D721Med (cell line): ENCODE data around the gene COL5A1.

Source experiments
- DNase-seq: peaks from one replicate; pipeline ENCODE4 v3.0.0; 2011; ENCODE audit warnings: low spot score; ENCODE audit not compliant: insufficient read length
- FAIRE-seq: peaks from 2 replicates; lab custom pipeline; 2011; peaks lifted over from hg19 to GRCh38; lab: Jason Lieb, UNC
- CTCF ChIP-seq: IDR thresholded peaks from 2 replicates; pipeline ENCODE4 v1.5.1; 2012; ENCODE audit warnings: mild to moderate bottlenecking, control low read depth; ENCODE audit not compliant: insufficient read depth; ENCODE audit errors: missing control alignments

The COL5A1 gene

GRCh38 chr9:134630861-134631260 is 10.7 kb upstream of the COL5A1 start:
- TF ChIP-seq CTCF, result no peak
- DNase-seq, result no peak
- FAIRE-seq, result no peak

- FAIRE-seq, result no peak
- no peak for TF ChIP-seq CTCF
Measured at GRCh38 chr9:134631881-134632280, 9.7 kb upstream of the COL5A1 start.

GRCh38 chr9:134632329-134632728 is 9.3 kb upstream of the COL5A1 start:
- TF ChIP-seq CTCF, result no peak

More at GRCh38 chr9:134631881-134632280, 9.7 kb upstream of the COL5A1 start:
- DNase-seq, result no peak

GRCh38 chr9:134633362-134634142 is 8.1 kb upstream of the COL5A1 start:
- DNase-seq (no peak), FAIRE-seq (no peak)
- no peak for TF ChIP-seq CTCF

More at GRCh38 chr9:134632329-134632728, 9.3 kb upstream of the COL5A1 start:
- FAIRE-seq (no peak), DNase-seq (no peak)

GRCh38 chr9:134634176-134634575 is 7.4 kb upstream of the COL5A1 start:
- DNase-seq (no peak), FAIRE-seq (no peak)
- no peak for TF ChIP-seq CTCF

- FAIRE-seq (no peak), DNase-seq (no peak)
- no peak for TF ChIP-seq CTCF
Measured at GRCh38 chr9:134634667-134635230, 6.9 kb upstream of the COL5A1 start.

GRCh38 chr9:134635351-134636148 is 6.1 kb upstream of the COL5A1 start:
- DNase-seq, result no peak
- no peak for TF ChIP-seq CTCF
- FAIRE-seq, result no peak
